Loucy (cell line): ENCODE measurements around the gene SLCO2B1.

Experiments used
- H2AFZ ChIP-seq: fragments of 200-600 bp; sonication (generic); 2 replicates; pipeline ENCODE4 v1.6.0; 2016; ENCODE audit warnings: antibody characterized with exemption, mild to moderate bottlenecking, low read length, moderate library complexity
- H3F3A ChIP-seq: fragments of 200-600 bp; 2 replicates; pipeline ENCODE4 v1.6.0; 2016; ENCODE audit warnings: antibody characterized with exemption, low read depth, mild to moderate bottlenecking
- H3K27me3 ChIP-seq: fragments of 200-600 bp; sonication (generic); 2 replicates; pipeline ENCODE4 v1.6.1; 2014; ENCODE audit warnings: low read length, mild to moderate bottlenecking; ENCODE audit not compliant: insufficient read depth, poor library complexity, severe bottlenecking
- H3K36me3 ChIP-seq: fragments of 200-600 bp; sonication (generic); 2 replicates; pipeline ENCODE4 v1.6.1; 2016; ENCODE audit warnings: low read length; ENCODE audit not compliant: insufficient read depth
- H3K4me1 ChIP-seq: fragments of 200-600 bp; sonication (generic); 2 replicates; pipeline ENCODE4 v1.5.1; 2014; ENCODE audit warnings: low read length, mild to moderate bottlenecking; ENCODE audit not compliant: insufficient read depth, poor library complexity, severe bottlenecking
- H3K4me2 ChIP-seq: fragments of 200-600 bp; sonication (generic); 2 replicates; pipeline ENCODE4 v1.6.0; 2014; ENCODE audit warnings: antibody characterized with exemption, low read length, low read depth, mild to moderate bottlenecking; ENCODE audit not compliant: poor library complexity, severe bottlenecking
- H3K4me3 ChIP-seq: fragments of 200-600 bp; sonication (generic); 2 replicates; pipeline ENCODE4 v1.5.1; 2014; ENCODE audit warnings: low read length, mild to moderate bottlenecking, mixed read lengths; ENCODE audit not compliant: poor library complexity, severe bottlenecking
- H3K79me2 ChIP-seq: fragments of 200-600 bp; sonication (generic); 2 replicates; pipeline ENCODE4 v1.6.1; 2014; ENCODE audit warnings: low read length; ENCODE audit not compliant: insufficient read depth
- H3K9ac ChIP-seq: fragments of 200-600 bp; sonication (generic); 2 replicates; pipeline ENCODE4 v1.6.0; 2014; ENCODE audit warnings: mild to moderate bottlenecking, low read depth, low read length, moderate library complexity; ENCODE audit not compliant: poor library complexity, severe bottlenecking
- H3K9me2 ChIP-seq: fragments of 200-600 bp; sonication (generic); replicated peaks from 2 replicates; pipeline ENCODE4 v1.6.1; 2016; ENCODE audit warnings: low read depth, low read length, mixed read lengths
- H3K9me3 ChIP-seq: fragments of 200-600 bp; sonication (generic); 2 replicates; pipeline ENCODE4 v1.6.1; 2014; ENCODE audit warnings: mild to moderate bottlenecking, antibody characterized with exemption, low read length, low read depth; ENCODE audit not compliant: insufficient read depth
- H4K20me1 ChIP-seq: fragments of 200-600 bp; sonication (generic); 2 replicates; pipeline ENCODE4 v1.6.0; 2014; ENCODE audit warnings: antibody characterized with exemption, low read length, mild to moderate bottlenecking; ENCODE audit not compliant: insufficient read depth, poor library complexity, severe bottlenecking
- EZH2phosphoT487 ChIP-seq: fragments of 200-600 bp; IDR thresholded peaks from 2 replicates; pipeline ENCODE4 v1.6.1; 2018; ENCODE audit warnings: antibody characterized with exemption, mild to moderate bottlenecking, moderate library complexity, borderline replicate concordance
- TF ChIP-seq, protein P1 (sequence below): fragments of 200-600 bp; sonication (generic); conservative IDR thresholded peaks from 2 replicates; pipeline ENCODE4 v1.5.1; 2014; ENCODE audit warnings: mild to moderate bottlenecking, antibody characterized with exemption, low read length

Gene SLCO2B1

DNA sequence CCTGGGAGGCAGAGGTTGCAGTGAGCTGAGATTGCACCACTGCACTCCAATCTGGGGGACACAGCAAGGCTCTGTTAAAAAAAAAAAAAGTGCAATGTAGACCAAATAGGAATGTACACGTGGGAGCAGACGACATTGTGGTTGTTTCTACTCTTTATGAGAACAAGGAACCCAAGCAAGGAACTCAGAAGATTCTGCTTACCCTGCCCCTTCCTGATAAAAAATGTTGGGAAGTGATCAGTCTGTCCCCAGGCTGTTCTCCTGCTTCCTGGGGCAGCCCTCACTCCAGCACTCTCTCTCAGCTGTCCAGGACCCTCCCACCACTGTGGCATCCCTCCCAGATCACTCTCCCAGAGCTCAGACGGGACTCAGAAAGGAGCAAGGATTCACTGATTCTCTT, 31.8 kb downstream of the SLCO2B1 start:
- no peaks in the 10 kb centered on the region for H3K9me3 ChIP-seq
- H3K4me2 ChIP-seq, result no peak overlapping the region
- H3F3A ChIP-seq, result no peaks in the 10 kb centered on the region
- no peaks in the 10 kb centered on the region for H4K20me1 ChIP-seq
- H3K27me3 ChIP-seq, result no peaks in the 10 kb centered on the region
- no peak overlapping the region for H2AFZ ChIP-seq
- no peaks in the 10 kb centered on the region for H3K9me2 ChIP-seq
- H3K9ac ChIP-seq, result no peak overlapping the region
- no peak overlapping the region for H3K4me3 ChIP-seq
- H3K79me2 ChIP-seq, result no peaks in the 10 kb centered on the region
- no peaks in the 10 kb centered on the region for H3K4me1 ChIP-seq
- no peaks in the 10 kb centered on the region for H3K36me3 ChIP-seq
- TF ChIP-seq EZH2phosphoT487, result no peak
- TF ChIP-seq, protein P1, sequence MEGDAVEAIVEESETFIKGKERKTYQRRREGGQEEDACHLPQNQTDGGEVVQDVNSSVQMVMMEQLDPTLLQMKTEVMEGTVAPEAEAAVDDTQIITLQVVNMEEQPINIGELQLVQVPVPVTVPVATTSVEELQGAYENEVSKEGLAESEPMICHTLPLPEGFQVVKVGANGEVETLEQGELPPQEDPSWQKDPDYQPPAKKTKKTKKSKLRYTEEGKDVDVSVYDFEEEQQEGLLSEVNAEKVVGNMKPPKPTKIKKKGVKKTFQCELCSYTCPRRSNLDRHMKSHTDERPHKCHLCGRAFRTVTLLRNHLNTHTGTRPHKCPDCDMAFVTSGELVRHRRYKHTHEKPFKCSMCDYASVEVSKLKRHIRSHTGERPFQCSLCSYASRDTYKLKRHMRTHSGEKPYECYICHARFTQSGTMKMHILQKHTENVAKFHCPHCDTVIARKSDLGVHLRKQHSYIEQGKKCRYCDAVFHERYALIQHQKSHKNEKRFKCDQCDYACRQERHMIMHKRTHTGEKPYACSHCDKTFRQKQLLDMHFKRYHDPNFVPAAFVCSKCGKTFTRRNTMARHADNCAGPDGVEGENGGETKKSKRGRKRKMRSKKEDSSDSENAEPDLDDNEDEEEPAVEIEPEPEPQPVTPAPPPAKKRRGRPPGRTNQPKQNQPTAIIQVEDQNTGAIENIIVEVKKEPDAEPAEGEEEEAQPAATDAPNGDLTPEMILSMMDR, result no peak

DNA sequence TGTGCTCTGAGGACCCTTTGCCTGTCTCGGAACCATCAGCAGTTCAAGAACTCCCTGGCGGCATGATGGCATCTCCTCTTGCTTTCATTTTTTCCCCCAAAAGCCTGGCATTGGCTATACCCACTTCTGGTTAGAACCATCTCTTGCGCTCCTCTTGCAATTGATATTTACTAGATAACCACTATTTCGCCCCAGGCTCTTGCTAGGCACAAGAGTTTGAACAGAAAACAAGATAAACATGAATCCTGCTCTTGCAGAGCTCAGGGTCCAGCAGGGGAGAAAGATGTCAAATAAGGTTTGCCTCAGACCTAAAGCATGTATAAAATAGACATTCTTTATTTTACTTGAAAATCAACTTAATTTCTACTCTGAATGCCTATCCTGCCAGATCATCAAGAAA, 33.1 kb downstream of the SLCO2B1 start:
- Histone ChIP-seq H3K9ac (no peak overlapping the region), H4K20me1 (no peaks in the 10 kb centered on the region), H3K9me3 (no peaks in the 10 kb centered on the region), H3K79me2 (no peaks in the 10 kb centered on the region), H3K36me3 (no peaks in the 10 kb centered on the region), H3K27me3 (no peaks in the 10 kb centered on the region), H2AFZ (no peak overlapping the region), H3K4me1 (no peaks in the 10 kb centered on the region), H3K9me2 (no peaks in the 10 kb centered on the region), H3K4me2 (no peak overlapping the region), H3F3A (no peaks in the 10 kb centered on the region), H3K4me3 (no peak overlapping the region)
- TF ChIP-seq EZH2phosphoT487, result no peak
- TF ChIP-seq, protein P1, result no peak

DNA sequence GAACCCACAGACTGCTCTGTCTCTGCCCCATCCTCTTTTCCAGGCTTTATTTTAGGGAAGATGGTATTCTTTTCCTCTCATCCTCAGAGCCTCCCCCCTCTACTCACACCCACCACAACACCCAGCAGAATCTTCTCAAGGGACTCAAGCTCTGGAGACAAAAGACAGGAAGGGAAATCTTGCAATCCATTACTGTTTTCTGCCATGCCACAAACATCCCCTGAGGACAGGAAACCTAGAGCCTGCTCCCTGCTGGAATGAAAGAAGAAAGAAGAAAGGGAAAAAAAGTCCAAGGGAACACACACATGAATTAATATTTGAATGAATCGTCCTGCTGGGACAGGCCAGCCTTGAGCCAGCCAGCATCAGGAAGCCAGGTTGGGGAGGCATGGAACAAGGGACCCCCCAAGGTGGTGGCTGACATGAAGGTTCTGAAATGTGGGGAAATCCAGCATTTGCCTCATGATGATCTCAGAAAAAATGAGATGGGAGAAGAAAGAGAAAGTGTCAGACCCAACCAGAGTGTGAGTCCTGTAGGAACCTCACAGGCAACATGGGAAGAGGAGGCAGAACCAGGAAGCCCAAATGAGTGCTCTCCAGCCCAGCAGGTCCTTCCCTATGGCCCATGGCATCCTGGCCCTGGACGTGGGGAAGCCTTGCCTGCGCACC, 34.0 kb downstream of the SLCO2B1 start:
- Histone ChIP-seq H3K9me3 (no peaks in the 10 kb centered on the region), H3K9me2 (no peaks in the 10 kb centered on the region), H4K20me1 (no peaks in the 10 kb centered on the region), H3K4me1 (no peaks in the 10 kb centered on the region), H3K27me3 (no peaks in the 10 kb centered on the region), H3F3A (no peaks in the 10 kb centered on the region), H3K9ac (no peak overlapping the region), H3K79me2 (no peaks in the 10 kb centered on the region), H3K36me3 (no peaks in the 10 kb centered on the region), H2AFZ (no peak overlapping the region), H3K4me2 (no peak overlapping the region), H3K4me3 (no peak overlapping the region)
- no peak for TF ChIP-seq EZH2phosphoT487
- TF ChIP-seq, protein P1, result no peak
